ENCODE data around the gene ING3. TPM values are rescaled to one million over a fixed set of nuclear protein-coding genes. Genes with fewer than 3 reads are reported as not detected.

ING3 gene
- polyA plus RNA-seq, 1 donor (not counting 4 experiments of a cell fraction or from before 2014, with no cell fraction given): 9.0 TPM

DNA sequence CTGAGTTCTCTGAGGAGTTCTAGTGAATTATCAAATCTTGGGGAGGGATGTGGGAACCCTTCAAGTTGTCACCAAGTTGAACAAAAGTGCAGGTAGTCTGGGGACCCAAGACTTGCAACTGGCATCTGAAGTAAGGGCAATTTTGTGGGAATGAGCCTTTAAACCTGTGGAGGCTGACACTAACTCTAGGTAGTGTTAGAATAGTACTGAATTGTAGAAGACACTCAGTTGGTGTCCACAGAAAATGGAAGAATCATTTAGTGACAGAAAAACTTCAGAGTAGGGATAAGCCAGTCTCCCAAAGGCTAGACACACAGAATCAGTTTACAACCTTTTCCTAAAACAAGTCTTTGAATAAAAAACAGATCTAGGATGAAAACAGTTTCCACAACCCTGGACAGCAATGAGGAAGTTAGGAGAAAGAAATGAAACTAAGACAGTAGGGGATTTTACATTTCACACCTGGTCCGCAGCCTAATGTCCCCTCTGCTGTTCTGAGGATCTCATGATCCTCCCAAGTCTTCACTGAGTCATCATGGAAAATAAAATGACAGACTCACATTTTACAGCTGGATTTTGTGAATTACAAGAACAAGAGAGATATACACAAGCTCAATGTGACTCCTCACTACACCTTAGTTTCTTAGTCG is 23.0 kb upstream of the ING3 start:
- no peaks in the 10 kb centered on the region for H3K79me2 ChIP-seq (ENCODE audit: control insufficient read depth, insufficient read depth, low read length)
- no peaks in the 10 kb centered on the region for H3K4me1 ChIP-seq (ENCODE audit: control insufficient read depth, extremely low read depth, insufficient read depth, low read length)
- H3K9ac ChIP-seq (ENCODE audit: control insufficient read depth, extremely low read depth, insufficient read depth, low read length): no peak overlapping the region
- no peaks in the 10 kb centered on the region for H3K9me1 ChIP-seq (ENCODE audit: control insufficient read depth, extremely low read depth, insufficient read depth, low read length)
- DNase-seq (ENCODE audit: low read depth, low spot score): no peak
- dilution Hi-C loops (cut with MboI; ENCODE audit: extremely low pct_ligation_motif_present, low sequenced_read_pairs): no loop called here
- no peak overlapping the region for H3K4me2 ChIP-seq (ENCODE audit: control insufficient read depth, extremely low read depth, insufficient read depth, low read depth, low read length)
- H4K20me1 ChIP-seq (ENCODE audit: control insufficient read depth, extremely low read depth, insufficient read depth, low read length): no peaks in the 10 kb centered on the region
- H3K36me3 ChIP-seq (ENCODE audit: control insufficient read depth in 2 of 2, extremely low read depth in 1 of 2, insufficient read depth in 2 of 2, low read length in 2 of 2): no peaks in the 10 kb centered on the region
- no peak overlapping the region for H3K27ac ChIP-seq (ENCODE audit: control insufficient read depth, insufficient read depth, low read length)
- no peaks in the 10 kb centered on the region for H3K9me3 ChIP-seq (ENCODE audit: control insufficient read depth, low read depth, low read length)
- no peak for FAIRE-seq
- H2AFZ ChIP-seq (ENCODE audit: control insufficient read depth, low read length): no peak overlapping the region
- no peak overlapping the region for H3K4me3 ChIP-seq (ENCODE audit: control insufficient read depth in 2 of 3, extremely low read depth in 1 of 3, insufficient read depth in 2 of 3, low read depth in 1 of 3, low read length in 3 of 3)
- no peaks in the 10 kb centered on the region for H3K27me3 ChIP-seq (ENCODE audit: control insufficient read depth, extremely low read depth, insufficient read depth, low read length)
- TF ChIP-seq, protein P1, sequence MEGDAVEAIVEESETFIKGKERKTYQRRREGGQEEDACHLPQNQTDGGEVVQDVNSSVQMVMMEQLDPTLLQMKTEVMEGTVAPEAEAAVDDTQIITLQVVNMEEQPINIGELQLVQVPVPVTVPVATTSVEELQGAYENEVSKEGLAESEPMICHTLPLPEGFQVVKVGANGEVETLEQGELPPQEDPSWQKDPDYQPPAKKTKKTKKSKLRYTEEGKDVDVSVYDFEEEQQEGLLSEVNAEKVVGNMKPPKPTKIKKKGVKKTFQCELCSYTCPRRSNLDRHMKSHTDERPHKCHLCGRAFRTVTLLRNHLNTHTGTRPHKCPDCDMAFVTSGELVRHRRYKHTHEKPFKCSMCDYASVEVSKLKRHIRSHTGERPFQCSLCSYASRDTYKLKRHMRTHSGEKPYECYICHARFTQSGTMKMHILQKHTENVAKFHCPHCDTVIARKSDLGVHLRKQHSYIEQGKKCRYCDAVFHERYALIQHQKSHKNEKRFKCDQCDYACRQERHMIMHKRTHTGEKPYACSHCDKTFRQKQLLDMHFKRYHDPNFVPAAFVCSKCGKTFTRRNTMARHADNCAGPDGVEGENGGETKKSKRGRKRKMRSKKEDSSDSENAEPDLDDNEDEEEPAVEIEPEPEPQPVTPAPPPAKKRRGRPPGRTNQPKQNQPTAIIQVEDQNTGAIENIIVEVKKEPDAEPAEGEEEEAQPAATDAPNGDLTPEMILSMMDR (optimal IDR thresholded peaks at IDR 0.05 in 1 of 3, IDR thresholded peaks at IDR 0.05 in 1 of 3, conservative IDR thresholded peaks at IDR 0.05 in 1 of 3; ENCODE audit: extremely low read depth in 1 of 3, insufficient read depth in 2 of 3, low read length in 3 of 3): no peak

DNA sequence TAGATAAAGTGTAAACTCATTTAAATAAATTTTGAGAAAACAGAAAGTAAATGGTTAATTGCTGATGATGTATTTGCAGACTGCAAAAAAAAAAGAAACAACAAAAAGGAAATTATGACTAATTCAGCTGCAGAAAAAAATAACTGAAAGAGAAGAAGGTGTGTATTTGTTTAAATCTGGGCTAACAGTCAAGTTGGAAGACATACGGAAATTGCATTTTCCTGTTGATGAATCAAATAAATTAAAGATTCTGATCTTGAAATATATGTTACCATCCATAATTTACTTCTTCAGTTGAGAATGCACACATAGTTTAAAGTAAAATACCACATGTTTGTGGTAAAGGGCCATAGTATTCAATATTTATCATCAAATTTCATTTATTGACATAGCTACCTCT is 19.3 kb upstream of the ING3 start:
- Histone ChIP-seq H3K79me2 (ENCODE audit: control insufficient read depth, insufficient read depth, low read length) (no peaks in the 10 kb centered on the region), H3K4me3 (ENCODE audit: control insufficient read depth in 2 of 3, extremely low read depth in 1 of 3, insufficient read depth in 2 of 3, low read depth in 1 of 3, low read length in 3 of 3) (no peak overlapping the region), H3K36me3 (ENCODE audit: control insufficient read depth in 2 of 2, extremely low read depth in 1 of 2, insufficient read depth in 2 of 2, low read length in 2 of 2) (no peaks in the 10 kb centered on the region), H3K9me1 (ENCODE audit: control insufficient read depth, extremely low read depth, insufficient read depth, low read length) (no peaks in the 10 kb centered on the region), H2AFZ (ENCODE audit: control insufficient read depth, low read length) (no peak overlapping the region), H3K27ac (ENCODE audit: control insufficient read depth, insufficient read depth, low read length) (no peak overlapping the region), H3K9me3 (ENCODE audit: control insufficient read depth, low read depth, low read length) (no peaks in the 10 kb centered on the region), H4K20me1 (ENCODE audit: control insufficient read depth, extremely low read depth, insufficient read depth, low read length) (no peaks in the 10 kb centered on the region), H3K9ac (ENCODE audit: control insufficient read depth, extremely low read depth, insufficient read depth, low read length) (no peak overlapping the region), H3K4me2 (ENCODE audit: control insufficient read depth, extremely low read depth, insufficient read depth, low read depth, low read length) (no peak overlapping the region), H3K4me1 (ENCODE audit: control insufficient read depth, extremely low read depth, insufficient read depth, low read length) (no peaks in the 10 kb centered on the region), H3K27me3 (ENCODE audit: control insufficient read depth, extremely low read depth, insufficient read depth, low read length) (no peaks in the 10 kb centered on the region)
- TF ChIP-seq EZH2 (IDR thresholded peaks at IDR 0.05; ENCODE audit: low read length): no peak
- TF ChIP-seq, protein P1 (optimal IDR thresholded peaks at IDR 0.05 in 1 of 3, IDR thresholded peaks at IDR 0.05 in 1 of 3, conservative IDR thresholded peaks at IDR 0.05 in 1 of 3; ENCODE audit: extremely low read depth in 1 of 3, insufficient read depth in 2 of 3, low read length in 3 of 3): no peak
- DNase-seq (ENCODE audit: low read depth, low spot score): no peak
- dilution Hi-C loops (cut with MboI; ENCODE audit: extremely low pct_ligation_motif_present, low sequenced_read_pairs): no loop called here
- no peak for FAIRE-seq

Data from keratinocyte (primary cell).